MCF 10A (cell line): ENCODE data around the gene OR8H3. TPM values are rescaled to one million over a fixed set of nuclear protein-coding genes. Genes with fewer than 3 reads are reported as not detected.

Experiments
- Bru-seq: library from RNA; stranded (reverse); fragments of 400-500 nt; gene quantifications from one replicate; lab custom pipeline; 2021; lab: Mats Ljungman, UMichigan
- BruChase-seq, 2 experiments: library from RNA; stranded (reverse); fragments of 400-500 nt; gene quantifications; one replicate each; lab custom pipeline; 2021; lab: Mats Ljungman, UMichigan
- BruUV-seq: library from RNA; stranded (reverse); fragments of 400-500 nt; replicated peaks from 2 replicates; lab custom pipeline; 2021; lab: Mats Ljungman, UMichigan
- CTCF ChIA-PET: fragments of 300-600 bp; sonication (Branson Sonifier 250); formaldehyde crosslinking; extraction: SDS; loops from one replicate; lab custom pipeline; 2021; ENCODE audit warnings: antibody characterized with exemption, inconsistent platforms; lab: Yijun Ruan, JAX
- POLR2A ChIA-PET: fragments of 300-600, 350-650 bp; sonication (Branson Sonifier 250); formaldehyde crosslinking; extraction: SDS; loops from one replicate; lab custom pipeline; 2020; ENCODE audit warnings: antibody characterized with exemption, inconsistent platforms; lab: Yijun Ruan, JAX
- DNase-seq: peaks from one replicate; pipeline ENCODE4 v3.0.0-alpha.2; 2018; ENCODE audit not compliant: unreplicated experiment
- H3K27ac Mint-ChIP-seq: one replicate; pipeline ENCODE4 v1.8.0; 2022; ENCODE audit warnings: mild to moderate bottlenecking, low read depth, mixed read lengths; ENCODE audit not compliant: unreplicated experiment
- H3K27me3 Mint-ChIP-seq: one replicate; pipeline ENCODE4 v1.8.0; 2022; ENCODE audit warnings: mixed read lengths; ENCODE audit not compliant: insufficient read depth, unreplicated experiment
- H3K36me3 Mint-ChIP-seq: one replicate; pipeline ENCODE4 v1.8.0; 2022; ENCODE audit warnings: mild to moderate bottlenecking, moderate library complexity, mixed read lengths; ENCODE audit not compliant: insufficient read depth, unreplicated experiment
- H3K4me1 Mint-ChIP-seq: one replicate; pipeline ENCODE4 v1.8.0; 2022; ENCODE audit warnings: mixed read lengths; ENCODE audit not compliant: insufficient read depth, unreplicated experiment
- H3K4me3 Mint-ChIP-seq: one replicate; pipeline ENCODE4 v1.8.0; 2022; ENCODE audit warnings: mild to moderate bottlenecking, moderate library complexity, mixed read lengths; ENCODE audit not compliant: unreplicated experiment
- H3K9me3 Mint-ChIP-seq: one replicate; pipeline ENCODE4 v1.8.0; 2022; ENCODE audit warnings: mixed read lengths; ENCODE audit not compliant: unreplicated experiment
- intact Hi-C: fragments of 100-400 bp; cut with micrococcal nuclease; formaldehyde crosslinking; loops from 2 replicates; pipeline ENCODE4 v1.14.1; 2022
- long read RNA-seq: library from polyadenylated mRNA; stranded (forward); transcript quantifications from one replicate; pipeline ENCODE4 v2.0.0, GENCODE V29; 2022
- total RNA-seq: library from RNA; stranded (reverse); gene quantifications from 2 replicates; pipeline ENCODE4 v1.2.3, GENCODE V29; 2022
- TF ChIP-seq, protein P1 (sequence below): fragments of 200-600 bp; IDR thresholded peaks from one replicate; pipeline ENCODE4 v1.8.0; 2022; ENCODE audit warnings: antibody characterized with exemption, mild to moderate bottlenecking; ENCODE audit not compliant: unreplicated experiment

The OR8H3 gene, protein sequence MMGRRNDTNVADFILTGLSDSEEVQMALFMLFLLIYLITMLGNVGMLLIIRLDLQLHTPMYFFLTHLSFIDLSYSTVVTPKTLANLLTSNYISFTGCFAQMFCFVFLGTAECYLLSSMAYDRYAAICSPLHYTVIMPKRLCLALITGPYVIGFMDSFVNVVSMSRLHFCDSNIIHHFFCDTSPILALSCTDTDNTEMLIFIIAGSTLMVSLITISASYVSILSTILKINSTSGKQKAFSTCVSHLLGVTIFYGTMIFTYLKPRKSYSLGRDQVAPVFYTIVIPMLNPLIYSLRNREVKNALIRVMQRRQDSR
- total RNA-seq = not detected in 2 replicates
- not detected for Bru-seq, nascent RNA
- BruChase-seq, experiment 1, labeled RNA remaining after a 6-hour chase = not detected
- BruChase-seq, experiment 2, labeled RNA remaining after a 2-hour chase = not detected
- long read RNA-seq = 0 reads

DNA sequence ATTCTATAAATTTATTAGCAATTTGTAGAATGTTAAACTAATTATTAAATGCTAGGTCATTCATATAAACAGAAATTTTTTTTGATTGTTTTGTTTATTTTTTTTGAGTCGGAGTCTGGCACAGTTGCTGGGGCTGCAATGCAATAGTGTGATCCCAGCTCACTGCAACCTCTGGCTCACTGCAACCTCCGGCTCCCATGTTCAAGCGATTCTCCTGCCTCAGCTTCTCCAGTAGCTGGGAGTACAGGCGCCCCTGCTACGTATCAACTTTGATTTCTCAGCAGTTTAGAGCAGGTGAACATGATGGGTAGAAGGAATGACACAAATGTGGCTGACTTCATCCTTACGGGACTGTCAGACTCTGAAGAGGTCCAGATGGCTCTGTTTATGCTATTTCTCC lies at the start of gene OR8H3:
Gene OR8H3 (plus strand): TSS at position 301 of the 400 bp plus-strand sequence. CDS start 0 bp downstream, at position 301.
- no peak within 1 kb of the TSS for H3K4me3 Mint-ChIP-seq
- CTCF ChIA-PET = no interaction called here
- DNase-seq = no peak
- no peak within 1 kb of the TSS for H3K27ac Mint-ChIP-seq
- POLR2A ChIA-PET = interaction anchor here (0.6 kb wide), 1 partner anchor 46 kb away, joined by 4 read pairs; no protein-coding TSS in a partner anchor
- H3K36me3 Mint-ChIP-seq = no peaks in the 10 kb centered on the region
- BruUV-seq = no TSS peak
- no peaks in the 10 kb centered on the region for H3K27me3 Mint-ChIP-seq
- H3K9me3 Mint-ChIP-seq = peaks cover 8% of the 10 kb centered on the region
- intact Hi-C loops = no loop called here
- no peaks in the 10 kb centered on the region for H3K4me1 Mint-ChIP-seq
- TF ChIP-seq, protein P1, sequence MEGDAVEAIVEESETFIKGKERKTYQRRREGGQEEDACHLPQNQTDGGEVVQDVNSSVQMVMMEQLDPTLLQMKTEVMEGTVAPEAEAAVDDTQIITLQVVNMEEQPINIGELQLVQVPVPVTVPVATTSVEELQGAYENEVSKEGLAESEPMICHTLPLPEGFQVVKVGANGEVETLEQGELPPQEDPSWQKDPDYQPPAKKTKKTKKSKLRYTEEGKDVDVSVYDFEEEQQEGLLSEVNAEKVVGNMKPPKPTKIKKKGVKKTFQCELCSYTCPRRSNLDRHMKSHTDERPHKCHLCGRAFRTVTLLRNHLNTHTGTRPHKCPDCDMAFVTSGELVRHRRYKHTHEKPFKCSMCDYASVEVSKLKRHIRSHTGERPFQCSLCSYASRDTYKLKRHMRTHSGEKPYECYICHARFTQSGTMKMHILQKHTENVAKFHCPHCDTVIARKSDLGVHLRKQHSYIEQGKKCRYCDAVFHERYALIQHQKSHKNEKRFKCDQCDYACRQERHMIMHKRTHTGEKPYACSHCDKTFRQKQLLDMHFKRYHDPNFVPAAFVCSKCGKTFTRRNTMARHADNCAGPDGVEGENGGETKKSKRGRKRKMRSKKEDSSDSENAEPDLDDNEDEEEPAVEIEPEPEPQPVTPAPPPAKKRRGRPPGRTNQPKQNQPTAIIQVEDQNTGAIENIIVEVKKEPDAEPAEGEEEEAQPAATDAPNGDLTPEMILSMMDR = no peak

DNA sequence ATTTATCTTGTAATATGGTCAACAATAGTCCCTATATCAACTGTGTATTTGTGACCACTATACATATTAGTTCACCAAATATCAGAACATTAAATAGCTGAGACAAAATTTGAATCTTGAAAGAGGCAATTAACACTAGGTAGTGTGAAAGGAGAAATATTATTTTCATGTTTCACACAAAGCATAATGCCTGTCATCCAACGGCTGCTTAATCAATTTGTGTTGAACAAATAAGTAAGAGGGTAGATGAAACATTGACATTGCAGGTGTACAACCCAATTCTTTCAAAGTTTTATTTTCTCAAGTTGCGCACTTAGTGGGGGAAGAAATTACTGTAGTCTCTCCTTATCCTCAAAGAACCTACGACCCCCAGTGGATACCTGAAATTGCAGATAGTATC lies 32.5 kb upstream of the OR8H3 start:
- TF ChIP-seq, protein P1 = peak; percentile 26
- ChIA-PET POLR2A (no interaction called here), CTCF (interaction anchor here (0.5 to 1.1 kb wide), 10 partner anchors 65 to 1160 kb away, joined by 3 to 5 read pairs (median 3); no protein-coding TSS in a partner anchor)
- DNase-seq = no peak
- Mint-ChIP-seq H3K27me3 (no peaks in the 10 kb centered on the region), H3K27ac (no peak overlapping the region), H3K4me3 (no peak overlapping the region), H3K36me3 (no peaks in the 10 kb centered on the region), H3K4me1 (no peaks in the 10 kb centered on the region), H3K9me3 (no peaks in the 10 kb centered on the region)
- BruUV-seq = no TSS peak
- intact Hi-C loops = loop anchor here (1.0 kb wide), 1 partner anchor 147 kb away; no protein-coding TSS in a partner anchor

DNA sequence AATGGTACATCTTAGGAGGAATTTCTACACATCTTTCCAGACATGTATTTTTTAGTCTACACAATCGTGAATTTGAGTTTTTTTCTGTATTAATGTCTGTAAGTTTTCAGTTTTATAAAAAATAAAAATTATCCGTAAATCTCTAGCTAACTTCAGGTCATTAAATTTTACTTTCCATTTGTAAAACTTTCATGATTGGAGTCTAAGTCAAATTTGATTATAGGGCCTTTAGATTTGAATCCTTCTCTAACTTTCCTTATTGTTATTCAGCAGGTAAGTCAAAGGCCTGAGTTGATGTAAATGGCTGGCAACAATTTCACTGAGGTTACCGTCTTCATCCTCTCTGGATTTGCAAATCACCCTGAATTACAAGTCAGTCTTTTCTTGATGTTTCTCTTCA lies 29.2 kb upstream of the OR8H3 start, which contains the start of gene OR8I2:
Gene OR8I2 (plus strand): TSS at position 301 of the 400 bp plus-strand sequence. CDS start 0 bp downstream, at position 301.
- BruUV-seq = no TSS peak
- Mint-ChIP-seq H3K9me3 (peaks cover 6% of the 10 kb centered on the region), H3K36me3 (no peaks in the 10 kb centered on the region), H3K4me3 (no peak within 1 kb of the TSS), H3K27me3 (no peaks in the 10 kb centered on the region), H3K4me1 (no peaks in the 10 kb centered on the region), H3K27ac (no peak within 1 kb of the TSS)
- CTCF ChIA-PET = interaction anchor here (1.1 kb wide), 1 partner anchor 9 kb away, joined by 3 read pairs; no protein-coding TSS in a partner anchor
- TF ChIP-seq, protein P1 = no peak
- intact Hi-C loops = no loop called here
- DNase-seq = no peak
- POLR2A ChIA-PET = no interaction called here

DNA sequence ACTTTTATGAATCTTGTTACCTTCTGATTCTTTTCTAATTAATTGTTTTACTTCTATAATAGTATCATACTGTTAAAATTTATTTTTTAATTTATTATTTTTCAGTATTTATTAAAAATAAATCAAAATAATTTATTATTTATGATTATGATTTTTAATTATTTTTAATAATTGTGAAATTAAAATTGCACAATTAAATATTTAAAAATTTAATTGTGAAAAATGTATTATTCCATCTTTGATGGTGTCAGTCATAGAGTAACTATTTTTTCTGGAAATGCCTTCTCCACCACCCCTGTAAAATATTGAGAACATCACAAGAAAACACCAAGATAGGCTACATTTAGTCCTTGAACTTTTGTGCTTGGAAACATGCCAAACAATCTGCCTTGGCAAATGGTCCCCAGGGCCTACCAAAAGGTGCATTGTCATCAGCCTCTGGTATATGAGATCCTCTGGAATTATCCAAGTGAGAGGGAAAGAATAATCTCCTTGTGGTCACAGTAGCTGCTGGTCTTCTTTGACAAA lies 18.9 kb upstream of the OR8H3 start, which contains the start of gene OR8H2:
Gene OR8H2 (plus strand): TSS at position 478 of the 528 bp plus-strand sequence. CDS start 1,356 bp downstream, outside the sequence.
- H3K36me3 Mint-ChIP-seq = no peaks in the 10 kb centered on the region
- H3K27me3 Mint-ChIP-seq = no peaks in the 10 kb centered on the region
- BruUV-seq = no TSS peak
- peaks cover 18% of the 10 kb centered on the region for H3K9me3 Mint-ChIP-seq
- no peaks in the 10 kb centered on the region for H3K4me1 Mint-ChIP-seq
- TF ChIP-seq, protein P1 = no peak
- intact Hi-C loops = no loop called here
- ChIA-PET CTCF (no interaction called here), POLR2A (no interaction called here)
- DNase-seq = no peak
- H3K4me3 Mint-ChIP-seq = no peak within 1 kb of the TSS
- H3K27ac Mint-ChIP-seq = no peak within 1 kb of the TSS
